Prostate gland (tissue), 2 donors: Measurements from ENCODE around the gene SUZ12.
"Not testable (repeated sequence)": the region's sequence is repeated elsewhere in the genome, so short reads cannot be mapped to it uniquely, and the experiment has no call there.

ENCODE experiments used
- POLR2A ChIP-seq: fragments of 450-650 bp; IDR thresholded peaks from one replicate; pipeline ENCODE4 v1.6.1; 2016; ENCODE audit warnings: antibody characterized with exemption, mild to moderate bottlenecking
- POLR2AphosphoS5 ChIP-seq: sonication (generic); formaldehyde crosslinking; IDR thresholded peaks from one replicate; pipeline ENCODE4 v1.6.1; 2017; ENCODE audit warnings: antibody characterized with exemption
- TF ChIP-seq, protein P1 (sequence below), 4 experiments: fragments of 200-600 bp in 2 of 4; fragments of 450-650 bp in 2 of 4; sonication (generic) in 2 of 4; IDR thresholded peaks; 1 replicate in 3 of 4; 2 replicates in 1 of 4; pipeline ENCODE4 v1.5.1; 2016 to 2019; ENCODE audit warnings: antibody characterized with exemption in 4 of 4, mild to moderate bottlenecking in 2 of 4, moderate library complexity in 2 of 4

DNA sequence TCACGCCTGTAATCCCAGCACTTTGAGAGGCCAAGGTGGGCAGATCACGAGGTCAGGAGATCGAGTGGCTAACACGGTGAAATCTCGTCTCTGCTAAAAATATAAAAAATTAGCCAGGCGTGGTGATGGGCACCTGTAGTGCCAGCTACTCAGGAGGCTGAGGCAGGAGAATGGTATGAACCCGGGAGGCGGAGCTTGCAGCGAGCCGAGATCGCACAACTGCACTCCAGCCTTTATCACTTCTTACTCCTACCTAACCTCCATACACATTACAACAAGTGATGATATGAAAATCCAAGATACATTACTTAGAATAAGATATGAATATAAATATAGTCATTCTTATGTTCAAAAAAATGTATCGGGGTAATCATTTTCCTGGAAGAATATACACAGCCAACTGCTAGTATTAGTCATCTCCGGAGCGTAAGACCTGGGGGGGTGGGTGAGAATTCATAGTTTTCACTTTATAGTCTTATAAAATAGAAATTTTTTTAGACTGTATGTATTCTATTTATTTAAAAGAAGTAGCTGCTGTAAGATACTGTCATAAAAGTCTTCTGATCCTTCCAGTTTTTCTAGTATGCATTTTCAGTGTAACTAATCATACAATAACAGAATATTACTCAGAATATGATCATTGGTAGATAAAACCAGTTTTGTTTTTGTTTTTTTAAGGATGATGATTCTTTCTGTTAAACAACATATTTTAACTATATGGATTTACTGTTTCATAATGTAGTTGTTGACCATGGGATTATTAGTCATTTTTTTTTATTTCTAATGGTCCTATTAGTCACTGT, 37.7 kb downstream of the SUZ12 start:
- TF ChIP-seq POLR2A, POLR2AphosphoS5: not testable (repeated sequence)
- TF ChIP-seq, protein P1, sequence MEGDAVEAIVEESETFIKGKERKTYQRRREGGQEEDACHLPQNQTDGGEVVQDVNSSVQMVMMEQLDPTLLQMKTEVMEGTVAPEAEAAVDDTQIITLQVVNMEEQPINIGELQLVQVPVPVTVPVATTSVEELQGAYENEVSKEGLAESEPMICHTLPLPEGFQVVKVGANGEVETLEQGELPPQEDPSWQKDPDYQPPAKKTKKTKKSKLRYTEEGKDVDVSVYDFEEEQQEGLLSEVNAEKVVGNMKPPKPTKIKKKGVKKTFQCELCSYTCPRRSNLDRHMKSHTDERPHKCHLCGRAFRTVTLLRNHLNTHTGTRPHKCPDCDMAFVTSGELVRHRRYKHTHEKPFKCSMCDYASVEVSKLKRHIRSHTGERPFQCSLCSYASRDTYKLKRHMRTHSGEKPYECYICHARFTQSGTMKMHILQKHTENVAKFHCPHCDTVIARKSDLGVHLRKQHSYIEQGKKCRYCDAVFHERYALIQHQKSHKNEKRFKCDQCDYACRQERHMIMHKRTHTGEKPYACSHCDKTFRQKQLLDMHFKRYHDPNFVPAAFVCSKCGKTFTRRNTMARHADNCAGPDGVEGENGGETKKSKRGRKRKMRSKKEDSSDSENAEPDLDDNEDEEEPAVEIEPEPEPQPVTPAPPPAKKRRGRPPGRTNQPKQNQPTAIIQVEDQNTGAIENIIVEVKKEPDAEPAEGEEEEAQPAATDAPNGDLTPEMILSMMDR (IDR thresholded peaks at IDR 0.05) = not testable (repeated sequence)
